Fibroblast of lung (primary cell): ENCODE results near the gene VAV2.

Experiments
- CTCF ChIP-seq, 2 donors: IDR thresholded peaks in 1 of 2; conservative IDR thresholded peaks in 1 of 2; 1 replicate in 1 of 2; 2 replicates in 1 of 2; pipeline ENCODE4 v1.5.1; 2011 to 2012; ENCODE audit warnings: low read length in 2 of 2, control low read depth in 1 of 2, inconsistent platforms in 1 of 2, low read depth in 1 of 2, mild to moderate bottlenecking in 1 of 2
- EZH2 ChIP-seq: IDR thresholded peaks from 2 replicates; pipeline ENCODE4 v1.5.1; 2012; ENCODE audit warnings: low read length, control low read depth, mild to moderate bottlenecking; ENCODE audit errors: missing control alignments

GRCh38 chr9:133977421-133978201 lies 14.5 kb downstream of the VAV2 start:
- TF ChIP-seq CTCF (conservative IDR thresholded peaks at IDR 0.05 in 1 of 2, IDR thresholded peaks at IDR 0.05 in 1 of 2; ENCODE audit: low read depth in 1 of 2, low read length in 2 of 2): no peak
- no peak for TF ChIP-seq EZH2
